GM10847 (cell line): ENCODE data around the gene FILIP1L.

ENCODE experiments used
- POLR2A ChIP-seq: IDR thresholded peaks from 2 replicates; pipeline ENCODE4 v1.6.1; 2011; ENCODE audit not compliant: insufficient read length; ENCODE audit errors: extremely low read depth

The FILIP1L gene

GRCh38 chr3:99789011-99789721, 325.1 kb downstream of the FILIP1L start:
- TF ChIP-seq POLR2A = no peak
